ENCODE data around the gene CRYBG2.
"Not testable (repeated sequence)": the region's sequence is repeated elsewhere in the genome, so short reads cannot be mapped to it uniquely, and the experiment has no call there.

The CRYBG2 gene

DNA sequence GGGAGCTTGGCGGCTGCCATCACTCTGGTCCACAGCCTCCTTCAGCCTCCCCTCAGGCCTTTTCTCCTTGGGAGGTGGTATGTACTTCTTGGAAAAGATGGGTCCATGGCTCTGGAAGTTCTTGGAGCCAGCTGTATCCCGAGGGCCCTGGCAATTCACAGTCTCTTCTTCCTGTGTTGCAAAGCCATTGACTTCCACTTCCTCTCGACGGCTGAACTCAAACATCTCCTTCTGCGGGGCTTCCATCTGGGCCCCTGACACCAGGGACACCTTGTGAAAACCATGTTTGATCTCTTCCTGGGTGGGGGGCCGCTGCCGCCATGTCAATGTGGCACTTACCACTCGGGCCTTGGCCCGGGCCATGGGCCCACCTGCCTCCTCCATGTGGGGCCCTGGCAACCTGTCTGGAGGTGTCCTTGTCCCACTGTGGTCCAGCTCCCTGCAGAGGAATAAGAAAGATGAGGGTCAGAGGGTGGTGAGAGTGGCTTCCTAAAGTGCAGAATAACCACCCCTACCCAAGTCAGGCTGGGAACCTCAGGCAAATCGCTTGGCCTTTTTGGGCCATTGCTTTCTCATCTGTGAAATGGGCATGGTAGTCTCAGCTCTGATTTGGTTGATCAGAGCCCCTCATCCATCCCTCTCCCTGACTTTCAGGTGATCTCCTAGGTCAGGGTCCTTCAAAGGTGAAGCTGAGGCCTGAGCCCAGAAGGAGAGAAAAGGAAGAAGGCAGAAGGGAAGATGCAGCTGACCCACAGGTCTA is 7.5 kb downstream of the CRYBG2 start:
- no peak for DNase-seq

DNA sequence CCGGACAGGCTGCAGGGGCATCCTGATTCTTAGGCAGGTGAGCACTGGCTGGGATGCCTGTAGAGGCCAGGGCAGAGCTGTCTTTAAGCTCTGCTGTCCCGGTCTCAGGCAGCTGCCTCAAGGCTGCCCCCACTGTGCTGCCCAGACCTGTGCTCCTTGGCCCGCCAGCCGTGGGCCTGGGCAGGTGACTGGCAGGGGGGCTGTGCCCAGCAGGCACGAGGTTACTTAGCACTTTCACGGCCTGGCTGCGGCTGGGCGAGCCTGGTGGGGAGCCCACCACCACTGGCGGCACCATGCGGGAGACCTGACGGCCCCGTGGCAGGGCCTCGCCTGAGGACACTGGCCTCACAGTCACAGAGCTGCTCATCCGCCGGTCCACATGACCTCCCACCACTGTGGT is 8.2 kb downstream of the CRYBG2 start:
- DNase-seq: no peak

DNA sequence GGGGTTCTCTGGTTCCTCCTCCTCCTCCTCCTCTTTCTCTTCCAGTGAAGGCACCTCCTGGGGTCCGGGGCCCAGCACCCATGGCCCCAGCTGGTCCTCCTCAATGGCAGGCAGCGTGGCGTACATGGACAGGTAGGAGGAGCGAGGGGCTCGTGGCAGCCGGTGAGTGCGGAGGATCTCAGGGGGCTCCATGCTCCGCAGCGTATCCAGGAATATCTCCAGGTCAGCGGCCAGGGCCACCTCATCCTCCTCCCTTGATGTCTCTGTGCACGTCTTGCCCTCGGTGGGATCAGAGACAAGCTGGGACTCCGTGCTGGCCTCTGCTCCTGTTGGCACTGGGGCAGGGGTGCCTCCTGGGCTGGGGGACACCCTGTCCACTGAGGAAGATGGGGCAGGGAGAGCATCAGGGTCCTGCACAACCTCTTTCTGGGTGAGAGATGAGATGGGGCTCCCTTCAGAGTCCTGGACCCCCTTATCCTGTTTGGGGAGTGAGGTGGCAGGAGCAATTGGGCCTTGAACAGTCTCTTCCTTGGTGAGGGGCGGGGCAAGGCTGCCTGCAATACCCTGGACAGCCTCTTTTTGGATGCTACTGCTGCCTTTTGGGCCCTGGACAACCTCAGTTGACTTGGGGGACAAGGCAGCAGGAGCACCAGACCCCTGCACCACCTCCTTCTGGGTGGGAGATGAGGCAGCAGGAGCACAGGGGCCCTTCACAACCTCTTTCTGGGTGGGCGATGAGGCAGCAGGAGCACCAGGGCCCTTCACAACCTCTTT is 9.6 kb downstream of the CRYBG2 start:
- no peak for DNase-seq

DNA sequence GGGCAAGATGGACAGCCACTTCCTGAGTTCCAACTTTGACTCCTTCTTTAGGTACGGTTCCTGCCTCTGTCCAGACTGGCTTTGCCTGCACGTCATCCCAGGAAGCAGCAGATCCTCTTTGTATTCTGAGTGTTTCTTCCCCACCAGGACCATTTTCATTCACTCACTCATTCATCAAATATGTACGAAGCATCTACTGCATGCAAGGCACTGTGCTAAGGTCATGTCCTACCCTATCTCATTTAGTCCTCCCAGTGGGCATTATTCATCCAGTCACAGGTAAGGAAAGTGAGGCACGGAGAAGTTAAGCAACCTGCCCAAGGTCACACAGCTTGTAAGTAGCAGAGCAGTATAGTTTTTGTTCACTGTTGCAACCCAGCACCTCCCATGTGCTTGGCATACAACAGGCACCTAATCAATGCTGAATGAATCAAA is 13.9 kb downstream of the CRYBG2 start:
- no peak for DNase-seq

DNA sequence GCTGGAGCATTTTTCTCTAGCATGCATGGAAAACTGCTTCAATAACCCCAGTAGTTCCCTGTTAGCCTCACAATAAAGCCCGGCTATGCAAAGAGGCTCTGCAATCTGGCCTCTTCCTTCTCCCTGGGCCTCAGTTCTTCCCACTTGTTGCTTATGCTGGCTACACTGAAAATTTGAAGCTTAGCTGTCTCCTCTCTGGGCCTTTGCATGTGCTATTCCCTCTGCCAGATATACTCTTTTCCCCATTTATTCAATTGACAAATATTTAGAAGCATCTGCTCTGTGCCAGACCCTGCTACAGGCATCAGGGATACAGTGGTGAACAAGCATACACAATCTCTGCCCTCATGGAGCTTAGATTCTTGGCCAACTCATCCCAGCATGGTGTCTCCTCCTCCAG is 15.3 kb downstream of the CRYBG2 start:
- DNase-seq: no peak

DNA sequence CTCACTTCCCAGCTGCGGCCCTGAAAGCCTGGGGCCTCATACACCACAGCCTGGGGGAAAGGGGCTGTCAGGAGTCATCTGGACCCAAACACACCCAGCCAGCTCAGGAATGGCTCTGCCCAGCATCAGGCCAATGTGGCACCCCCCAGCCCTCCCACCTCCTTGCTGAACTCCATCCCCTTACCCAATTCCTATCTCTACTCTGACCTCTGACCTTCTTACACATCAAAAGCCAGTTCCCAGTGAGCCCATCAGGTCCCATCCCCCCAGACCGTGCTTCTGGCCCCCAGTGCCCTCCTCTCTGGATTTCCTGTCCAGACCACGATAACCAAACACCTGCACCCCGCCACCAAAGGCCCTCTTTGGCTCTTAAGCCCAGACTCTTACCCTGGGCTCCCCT is 16.3 kb downstream of the CRYBG2 start:
- DNase-seq: no peak

DNA sequence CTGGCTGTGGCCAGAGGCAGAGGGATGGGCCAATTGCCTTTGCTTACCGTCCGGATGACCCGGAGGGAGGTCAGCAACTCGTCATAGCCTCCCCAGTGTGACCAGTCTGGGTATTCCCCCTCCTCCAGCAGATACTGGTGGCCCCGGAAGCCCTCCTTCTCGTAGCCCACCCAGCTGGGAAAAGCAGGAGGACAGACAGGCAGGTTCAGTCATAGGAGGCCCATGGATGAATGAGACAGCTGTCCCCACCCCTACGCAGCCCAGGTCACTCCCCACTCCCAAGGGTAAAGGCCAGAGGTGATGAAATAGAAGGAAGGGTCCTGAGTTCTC is 16.8 kb downstream of the CRYBG2 start:
- no peak for DNase-seq

DNA sequence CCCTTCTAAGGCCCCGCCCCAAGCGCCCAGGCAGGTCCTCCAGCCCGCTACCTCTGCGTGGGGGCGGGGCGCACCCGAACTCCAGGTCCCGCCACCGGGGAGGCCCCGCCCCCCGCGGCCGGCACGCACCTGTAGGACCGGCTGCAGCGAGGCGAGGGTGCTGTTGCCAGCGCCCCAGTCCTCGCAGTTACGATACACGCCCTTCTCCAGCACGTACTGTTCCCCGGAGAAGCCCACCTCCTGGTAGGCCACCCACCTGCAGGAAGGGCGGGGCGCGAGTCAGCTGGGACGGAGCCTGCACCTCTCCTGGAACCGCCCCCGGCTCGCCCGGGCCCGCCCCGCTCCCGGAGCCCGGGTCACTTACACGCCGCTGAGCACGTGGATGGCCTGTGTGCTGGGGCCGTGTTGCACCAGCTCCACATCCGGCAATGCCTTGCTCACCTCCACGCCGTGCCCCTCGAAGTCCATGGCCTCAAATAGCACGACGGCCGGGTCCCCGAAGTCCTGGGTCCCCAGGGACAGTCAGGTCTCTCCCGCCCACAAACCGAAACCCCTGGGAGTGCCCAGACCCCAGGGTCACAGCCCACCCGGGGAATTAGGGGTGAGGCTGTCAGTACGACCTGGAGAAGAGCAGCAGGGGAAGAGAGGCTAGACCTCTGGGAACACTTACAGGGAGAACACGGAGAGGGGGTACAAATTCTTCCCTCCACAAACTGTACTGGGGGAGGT is 17.3 kb downstream of the CRYBG2 start:
- peak; percentile 91 for DNase-seq

DNA sequence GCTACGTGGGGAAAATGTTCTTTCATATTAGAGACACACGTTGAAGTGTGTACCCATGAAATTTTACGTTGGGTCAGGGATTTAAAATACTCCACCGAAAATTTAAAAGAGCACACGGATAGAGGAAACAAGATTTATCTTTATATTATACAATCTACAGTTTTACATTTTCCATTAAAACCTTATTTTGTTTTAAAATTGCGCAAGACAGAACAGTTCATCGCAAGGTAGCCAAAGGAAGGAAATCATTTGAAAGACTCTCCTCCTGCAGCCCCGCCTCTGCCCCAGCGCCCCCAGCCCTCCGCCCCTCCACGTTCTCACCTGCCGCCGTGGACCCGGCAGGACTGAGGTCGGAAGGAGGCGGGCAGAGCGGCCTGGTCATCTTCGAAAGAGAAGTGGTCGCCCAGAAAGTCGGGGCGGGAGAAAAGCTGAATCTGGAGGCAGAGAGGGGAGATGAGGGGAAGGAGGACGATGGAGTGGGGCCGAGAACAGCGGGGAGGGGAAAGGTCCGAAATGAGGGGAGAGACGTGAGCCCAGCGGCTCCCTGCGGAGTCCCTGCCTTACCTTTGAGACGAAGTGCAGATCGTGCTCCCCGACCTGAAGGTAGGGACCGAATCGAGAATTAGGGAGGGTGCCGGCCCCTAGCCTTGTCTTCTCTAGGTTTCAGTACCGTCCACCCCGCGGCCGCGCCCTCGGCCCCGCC is 18.0 kb downstream of the CRYBG2 start:
- no peak for DNase-seq

DNA sequence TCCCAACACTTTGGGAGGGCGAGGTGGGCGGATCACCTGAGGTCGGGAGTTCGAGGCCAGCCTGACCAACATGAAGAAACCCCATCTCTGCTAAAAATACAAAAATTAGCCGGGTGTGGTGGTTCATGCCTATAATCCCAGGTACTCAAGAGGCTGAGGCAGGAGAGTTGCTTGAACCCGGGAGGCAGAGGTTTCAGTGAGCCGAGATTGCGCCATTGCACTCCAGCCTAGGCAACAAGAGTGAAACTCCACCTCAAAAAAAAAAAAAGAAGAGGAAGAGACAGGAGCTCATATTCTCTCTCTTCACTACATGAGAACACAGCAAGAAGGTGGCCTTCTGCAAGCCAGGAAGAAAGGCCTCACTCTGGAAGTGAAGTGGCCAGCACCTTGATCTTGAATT is 20.6 kb downstream of the CRYBG2 start:
- not testable (repeated sequence) for DNase-seq

DNA sequence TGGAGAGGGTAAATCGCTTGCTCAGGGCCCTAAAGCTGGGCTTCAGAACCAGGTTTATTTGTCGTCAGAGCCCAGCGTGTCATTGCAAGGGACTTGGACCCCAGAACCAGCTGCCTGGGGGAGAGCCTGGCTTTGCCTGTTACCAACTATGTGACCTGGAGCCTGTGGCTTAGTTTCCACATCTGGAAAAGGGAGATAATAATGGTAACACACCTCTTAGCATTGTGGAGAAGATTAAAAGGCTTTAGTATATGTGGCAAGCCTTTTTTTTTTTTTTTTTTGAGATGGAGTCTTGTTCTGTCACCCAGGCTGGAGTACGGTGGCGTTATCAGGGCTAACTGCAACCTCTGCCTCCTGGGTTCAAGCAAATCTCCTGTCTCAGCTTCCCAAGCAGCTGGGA is 23.7 kb downstream of the CRYBG2 start:
- DNase-seq: no peak

DNA sequence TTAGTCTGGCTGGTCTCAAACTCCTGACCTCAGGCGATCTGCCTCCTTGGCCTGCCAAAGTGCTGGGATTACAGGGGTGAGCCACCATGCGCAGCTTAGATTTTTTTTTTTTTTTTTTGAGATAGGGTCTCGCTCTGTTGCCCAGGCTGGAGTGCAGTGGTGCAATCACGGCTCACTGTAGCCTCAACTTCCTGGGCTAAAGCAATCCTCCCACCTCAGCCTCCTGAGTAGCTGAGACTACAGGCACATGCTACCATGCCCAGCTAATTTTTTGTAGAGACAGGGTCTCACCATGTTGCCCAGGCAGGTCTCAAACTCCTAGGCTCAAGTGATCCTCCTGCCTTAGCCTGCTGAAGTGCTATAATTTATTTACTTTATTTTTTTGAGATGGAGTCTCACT is 24.6 kb downstream of the CRYBG2 start:
- DNase-seq: not testable (repeated sequence)

DNA sequence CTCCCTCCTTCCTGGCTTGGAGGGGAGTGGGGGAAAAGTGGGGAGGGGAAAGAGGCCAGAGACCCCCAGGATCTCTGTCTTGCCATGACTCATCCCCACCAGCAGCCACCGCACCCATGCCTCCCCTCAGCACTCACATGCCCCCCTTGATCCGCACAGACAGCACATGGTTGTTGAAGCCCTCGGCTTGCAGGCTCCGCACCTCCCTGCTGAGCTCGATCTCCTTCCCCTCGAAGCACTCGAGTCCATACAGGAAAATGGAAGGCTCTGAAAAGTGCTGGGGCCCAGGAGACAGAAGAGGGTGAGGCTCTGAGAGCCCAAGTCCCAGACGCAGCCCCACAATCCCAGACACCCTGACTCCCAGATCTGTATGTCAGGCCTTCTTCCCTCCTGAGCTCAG is 25.3 kb downstream of the CRYBG2 start:
- no peak for DNase-seq

DNA sequence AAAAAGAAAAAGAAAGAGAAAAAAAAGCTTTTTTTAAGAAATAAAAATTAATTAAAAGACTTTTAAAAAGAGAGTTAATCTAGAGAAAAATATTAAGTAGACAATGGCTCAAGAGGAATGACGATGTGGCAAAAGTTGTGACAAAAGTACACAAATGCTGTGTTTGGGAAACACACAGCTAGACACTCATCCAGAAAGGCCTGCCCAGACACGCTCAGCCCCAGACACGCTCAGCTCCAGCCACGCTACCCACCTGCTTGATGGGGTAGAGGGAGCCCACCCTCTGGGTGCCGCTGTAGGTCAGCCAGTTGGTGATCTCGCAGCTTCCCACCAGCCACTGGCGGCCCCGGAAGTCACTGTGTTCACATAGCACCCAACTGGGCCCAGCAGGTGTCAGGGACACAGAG is 26.0 kb downstream of the CRYBG2 start:
- peak; percentile 32 for DNase-seq

DNA sequence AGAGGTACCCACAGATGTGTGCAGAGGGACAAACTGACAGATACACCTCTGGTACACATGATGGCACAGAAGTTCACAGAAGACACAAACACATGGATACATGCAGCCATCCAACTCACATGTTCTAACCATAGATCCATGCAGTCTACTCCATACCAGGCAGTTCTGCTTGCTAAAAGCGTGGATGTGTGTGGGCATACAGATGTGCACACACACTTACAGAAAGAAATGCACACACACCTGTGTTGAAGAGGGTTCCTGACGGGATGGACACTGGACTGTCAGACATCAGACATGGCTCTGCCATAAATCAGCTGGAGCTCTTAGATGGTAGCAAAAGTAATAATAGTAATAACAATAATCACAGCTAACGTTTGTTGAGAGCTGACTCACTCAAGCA is 29.4 kb downstream of the CRYBG2 start:
- no peak for DNase-seq

DNA sequence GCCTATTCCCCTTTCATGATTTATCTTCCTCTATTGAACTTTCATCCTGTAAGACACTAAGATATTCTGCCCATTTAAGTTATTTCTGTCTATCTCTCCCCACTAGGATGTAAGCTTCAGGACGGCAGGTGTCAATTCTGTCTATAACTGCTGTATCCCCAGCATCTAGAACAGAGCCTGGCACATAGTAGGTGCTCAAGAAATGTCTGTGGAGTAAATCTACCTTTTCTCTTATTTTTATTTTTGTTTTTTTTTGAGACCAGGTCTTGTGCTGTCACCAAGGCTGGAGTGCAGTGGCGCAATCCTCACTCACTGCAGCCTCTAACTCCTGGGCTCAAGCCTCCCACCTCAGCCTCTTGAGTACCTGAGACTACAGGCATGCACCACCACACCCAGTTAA is 30.5 kb downstream of the CRYBG2 start:
- DNase-seq: no peak

DNA sequence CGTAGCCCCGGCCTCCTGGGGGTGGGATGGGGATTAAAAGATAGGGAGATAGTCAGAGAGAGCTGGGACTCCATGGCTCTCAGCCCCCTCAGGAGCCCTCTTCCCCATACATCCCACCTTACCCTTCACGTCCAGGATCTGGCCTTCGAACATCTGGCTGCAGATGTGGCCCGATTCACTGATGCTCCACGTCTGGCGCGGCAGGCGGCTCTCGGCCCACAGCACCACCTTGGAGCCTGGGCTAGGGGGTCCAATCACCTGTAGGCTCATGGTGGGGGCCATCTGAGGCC is 31.9 kb downstream of the CRYBG2 start:
- no peak for DNase-seq

DNA sequence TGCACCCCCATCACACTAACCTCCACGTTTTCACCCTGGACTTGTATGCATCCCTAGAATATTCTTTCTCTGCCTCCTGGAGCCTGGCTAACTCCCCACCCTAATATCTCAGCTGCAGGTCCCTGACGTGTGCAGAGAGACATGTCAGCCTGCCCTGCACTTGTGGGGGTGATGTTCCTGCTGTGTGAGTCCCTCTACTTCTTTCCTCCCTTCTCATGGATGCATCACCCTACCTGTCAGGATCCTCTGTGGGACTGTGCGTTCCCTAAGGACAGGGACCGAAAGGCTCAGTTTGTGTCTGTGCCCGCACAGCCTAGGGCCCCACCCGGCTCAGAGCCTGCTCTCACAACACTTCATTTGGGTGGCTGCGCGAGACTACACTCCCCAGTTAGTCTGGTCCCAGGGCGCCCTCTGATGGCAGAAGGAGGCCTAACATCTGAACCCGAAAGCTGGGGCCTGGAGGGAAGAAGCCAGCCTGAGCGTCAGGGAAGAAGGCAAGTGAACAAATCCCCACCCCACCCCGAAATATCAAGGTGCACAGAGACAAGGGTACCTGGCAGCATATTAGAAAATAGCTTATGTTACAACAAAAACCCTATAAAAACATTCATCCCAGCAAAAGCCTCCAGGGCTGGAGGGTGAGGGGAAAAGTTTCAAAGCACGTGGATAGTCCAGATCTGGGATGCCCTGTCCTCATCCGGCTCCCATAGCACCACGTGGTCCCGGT is 32.5 kb downstream of the CRYBG2 start:
- DNase-seq: peak; percentile 83

DNA sequence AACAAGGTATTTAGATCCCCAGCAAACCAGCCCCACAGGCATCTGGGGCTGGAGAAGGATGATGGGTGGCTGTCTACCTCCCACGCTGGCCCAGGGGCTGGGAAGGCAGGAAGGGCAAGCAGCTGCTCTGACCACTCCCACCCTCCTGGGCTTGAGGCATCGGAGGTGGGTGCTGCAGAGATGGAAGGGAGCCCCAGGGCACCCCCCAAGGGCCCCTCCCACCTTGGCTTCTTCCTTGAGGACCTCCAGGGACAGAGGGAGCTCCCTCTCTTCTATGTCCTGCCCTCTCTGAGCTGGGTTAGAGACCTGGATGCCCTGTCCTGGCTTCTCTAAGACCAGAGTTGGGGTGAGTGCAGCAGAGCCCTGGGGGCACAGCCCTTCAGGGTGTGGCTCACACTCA is 33.0 kb downstream of the CRYBG2 start:
- DNase-seq: no peak

DNA sequence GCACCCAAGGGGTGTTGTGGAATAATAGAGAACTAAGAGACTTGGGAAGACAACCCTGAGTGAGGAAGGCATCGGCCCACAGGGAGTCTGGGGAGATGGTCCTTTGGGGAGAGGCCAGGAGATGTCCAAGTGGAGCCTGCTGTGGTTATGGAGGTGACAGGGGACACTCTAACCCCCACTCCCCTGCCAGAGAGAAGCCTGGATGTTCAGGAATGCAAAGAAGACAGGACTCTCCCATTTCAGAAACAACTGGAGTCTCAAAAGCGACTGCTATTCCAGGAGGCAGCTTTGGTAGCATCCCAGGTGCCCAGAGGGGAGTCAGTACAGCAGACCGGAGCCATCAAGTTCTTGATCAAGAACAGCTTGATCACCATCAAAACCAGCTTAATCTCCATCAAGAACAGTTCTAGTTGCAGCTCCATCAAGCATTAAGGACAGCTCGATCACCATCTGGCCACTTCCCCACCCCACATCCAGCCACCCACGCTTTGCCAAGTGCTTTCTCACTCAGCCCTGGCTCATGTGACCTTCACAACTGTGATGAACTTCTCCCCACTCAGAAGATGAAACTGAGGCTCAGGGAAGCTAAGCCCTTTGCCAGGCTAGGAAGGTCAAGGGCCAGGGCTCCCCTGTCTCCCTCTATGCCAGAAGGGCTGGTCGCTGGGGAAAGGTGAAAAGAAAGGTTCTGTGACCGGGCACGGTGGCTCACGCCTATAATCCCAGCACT is 35.4 kb downstream of the CRYBG2 start:
- no peak for DNase-seq

DNA sequence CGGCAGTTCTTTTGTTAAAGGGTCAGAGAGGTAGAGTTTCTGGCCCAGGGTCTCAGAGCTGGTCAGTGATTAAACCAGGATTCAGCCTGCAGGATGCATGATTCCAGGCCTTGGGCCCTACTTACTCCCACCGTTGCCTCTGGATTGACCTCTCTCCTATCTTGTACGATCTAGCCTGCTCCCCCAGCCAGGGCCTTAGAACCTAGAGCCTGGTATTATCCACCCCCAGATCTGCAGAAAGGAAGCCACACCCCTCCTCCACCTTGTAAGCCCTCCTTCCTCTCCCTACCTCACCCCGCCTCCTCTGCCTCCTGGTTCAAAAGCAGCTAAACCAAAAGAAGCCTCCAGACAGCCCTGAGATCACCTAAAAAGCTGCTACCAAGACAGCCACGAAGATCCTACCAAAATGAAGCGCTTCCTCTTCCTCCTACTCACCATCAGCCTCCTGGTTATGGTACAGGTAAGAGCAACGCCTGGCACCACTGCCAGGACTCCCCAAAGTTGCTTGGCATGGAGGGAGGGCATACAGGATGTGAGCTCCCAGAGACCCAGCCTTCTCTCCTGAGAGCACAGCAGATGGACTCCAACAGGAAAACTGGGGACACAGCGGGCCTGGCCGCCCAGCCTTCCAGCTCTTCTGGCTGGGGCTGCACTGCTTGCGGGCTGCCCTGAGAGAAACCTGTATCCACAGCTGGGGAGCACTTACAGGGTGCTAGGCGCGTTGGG is 36.2 kb downstream of the CRYBG2 start, which contains the start of gene CD52:
TSS of gene CD52 (plus strand) at position 347 of the 726 bp plus-strand sequence. CDS start at position 407, 60 bp downstream.
- no peak for DNase-seq
